Fibroblast of gingiva (primary cell): ENCODE measurements around the gene GRAMD4.
A peak's percentile ranks its signal among the peaks of the same experiment; 100 is the strongest.

ENCODE experiments used
- DNase-seq: peaks from one replicate; pipeline ENCODE4 v3.0.0-alpha.2; 2011; ENCODE audit warnings: low read depth

GRAMD4 gene

GRCh38 chr22:46596819-46597218 is 23.4 kb upstream of the GRAMD4 start:
- no peak for DNase-seq

- no peak for DNase-seq
Observed at GRCh38 chr22:46598224-46598623, 22.0 kb upstream of the GRAMD4 start.

DNA sequence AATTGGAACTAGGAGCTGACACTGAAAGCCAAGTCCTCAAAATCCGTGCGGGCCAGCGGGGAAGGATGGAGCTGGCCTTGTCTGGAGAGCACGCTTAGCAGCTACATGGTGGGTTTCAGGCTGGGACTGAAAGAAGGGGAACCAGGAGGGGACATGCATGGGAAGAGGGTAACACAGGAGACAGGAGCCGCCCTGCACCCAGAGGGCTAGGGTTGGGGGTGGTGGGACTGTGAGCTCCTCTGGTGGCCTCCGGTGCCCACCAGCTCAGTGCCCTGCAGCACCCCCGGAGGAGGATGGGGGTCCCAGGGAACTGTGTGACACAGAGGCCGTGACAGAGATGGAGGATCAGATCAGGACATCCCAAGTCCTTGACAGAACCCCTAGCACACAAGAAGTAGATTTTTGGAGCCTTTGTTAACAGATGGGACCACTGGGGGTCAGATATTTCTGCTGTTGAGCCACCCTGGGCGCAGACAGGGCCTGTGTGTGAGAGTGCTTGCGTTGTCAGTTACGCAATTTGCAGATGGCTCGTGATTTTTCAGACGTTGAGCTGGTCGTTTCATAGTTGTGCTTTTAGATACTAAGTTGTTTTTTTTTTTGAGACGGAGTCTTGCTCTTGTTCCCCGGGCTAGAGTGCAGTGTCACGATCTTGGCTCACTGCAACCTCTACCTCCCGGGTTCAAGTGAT is 21.3 kb upstream of the GRAMD4 start:
- peak; percentile 45 for DNase-seq

DNA sequence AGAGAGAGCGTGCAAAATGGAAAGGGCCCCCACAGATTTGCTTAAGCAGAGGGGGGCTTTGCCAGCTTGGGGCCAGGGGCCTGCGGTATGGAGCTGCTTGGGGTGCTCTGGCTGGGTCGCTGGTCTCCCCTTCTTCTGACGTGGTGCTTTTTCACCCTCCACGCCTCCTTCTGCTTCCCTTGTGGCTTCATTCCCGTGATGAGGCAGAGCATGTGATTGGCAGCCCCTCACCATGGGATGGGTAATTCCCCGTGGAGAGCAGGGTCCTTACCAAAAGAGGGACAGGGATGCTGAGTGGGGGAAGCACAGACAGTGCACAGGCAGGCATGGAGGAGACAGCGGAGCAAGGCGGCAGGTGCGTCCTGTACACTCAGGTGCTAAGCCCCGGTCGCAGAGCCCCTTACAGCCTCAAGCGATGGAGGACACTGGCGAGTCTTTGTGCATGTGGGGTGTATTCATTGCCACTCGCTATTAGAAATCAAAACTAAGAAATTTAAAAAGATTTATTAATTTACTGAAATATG is 19.9 kb upstream of the GRAMD4 start:
- DNase-seq, result no peak

- DNase-seq, result no peak
Observed at GRCh38 chr22:46602025-46602424, 18.2 kb upstream of the GRAMD4 start.

GRCh38 chr22:46604306-46604690 is 15.9 kb upstream of the GRAMD4 start:
- no peak for DNase-seq

DNA sequence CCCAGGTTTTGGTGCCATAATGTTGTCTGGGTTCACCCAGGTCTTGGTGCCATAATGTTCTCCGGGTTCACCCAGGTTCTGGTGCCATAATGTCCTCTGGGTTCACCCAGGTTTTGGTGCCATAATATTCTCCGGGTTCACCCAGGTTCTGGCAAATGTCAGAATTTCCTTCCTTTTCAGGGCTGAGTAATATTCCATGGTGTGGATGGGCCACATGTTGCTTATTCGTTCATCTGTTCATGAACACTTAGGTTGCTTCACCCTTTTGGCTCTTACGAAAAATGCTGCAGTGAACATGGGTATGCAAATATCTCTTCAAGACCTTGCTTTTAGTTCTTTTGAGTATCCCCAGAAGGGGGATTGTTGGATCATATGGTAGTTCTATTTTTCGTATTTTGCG is 15.1 kb upstream of the GRAMD4 start:
- no peak for DNase-seq

DNA sequence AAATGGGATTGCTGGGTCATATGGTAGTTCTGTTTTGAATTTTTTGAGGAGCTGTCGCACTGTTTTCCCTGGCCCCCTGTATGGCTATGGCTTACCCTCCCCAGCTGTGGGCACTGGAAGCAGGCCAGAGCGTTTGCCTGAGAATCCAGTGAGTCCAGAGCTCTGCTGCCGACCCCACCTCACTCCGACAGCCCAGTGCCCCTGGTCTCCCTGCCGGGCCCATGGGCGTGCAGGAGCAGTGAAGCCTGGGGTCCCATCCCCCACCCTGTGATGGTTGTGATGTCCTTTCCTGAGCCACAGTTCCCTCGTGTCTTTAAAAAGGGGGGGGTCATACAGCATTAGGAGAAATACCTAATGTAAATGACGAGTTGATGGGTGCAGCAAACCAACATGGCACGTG is 13.3 kb upstream of the GRAMD4 start:
- no peak for DNase-seq

DNA sequence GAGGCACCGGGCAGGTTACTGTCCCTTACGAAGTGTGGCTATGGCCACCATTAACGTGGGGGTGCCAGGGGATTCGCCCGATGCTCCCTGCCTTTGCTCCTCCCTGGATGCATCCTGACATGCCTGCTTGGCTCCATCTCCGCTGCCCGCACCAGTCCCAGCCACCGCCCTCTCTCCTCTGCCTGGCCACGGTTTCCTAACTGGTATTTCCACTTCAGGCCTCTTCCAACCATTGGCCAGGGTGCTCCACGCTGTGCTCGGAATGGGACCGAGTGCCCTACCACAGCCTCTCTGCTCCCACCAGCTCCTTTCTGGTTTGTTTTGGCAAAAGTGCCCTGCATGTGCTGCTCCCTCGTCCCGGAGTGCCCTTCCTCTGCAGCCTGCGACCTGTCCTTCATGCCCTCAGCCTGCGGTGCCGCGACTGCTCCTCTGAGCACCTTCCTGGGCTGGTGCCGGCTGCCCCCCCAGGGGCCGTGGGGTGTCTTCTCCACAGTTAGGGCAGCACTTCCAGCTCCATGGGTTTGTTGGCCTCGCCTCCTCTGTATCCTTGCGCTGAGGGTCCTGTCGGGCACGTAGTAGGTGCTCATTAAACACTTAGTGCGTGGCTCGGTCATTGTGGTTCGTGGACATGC is 12.6 kb upstream of the GRAMD4 start:
- no peak for DNase-seq

DNA sequence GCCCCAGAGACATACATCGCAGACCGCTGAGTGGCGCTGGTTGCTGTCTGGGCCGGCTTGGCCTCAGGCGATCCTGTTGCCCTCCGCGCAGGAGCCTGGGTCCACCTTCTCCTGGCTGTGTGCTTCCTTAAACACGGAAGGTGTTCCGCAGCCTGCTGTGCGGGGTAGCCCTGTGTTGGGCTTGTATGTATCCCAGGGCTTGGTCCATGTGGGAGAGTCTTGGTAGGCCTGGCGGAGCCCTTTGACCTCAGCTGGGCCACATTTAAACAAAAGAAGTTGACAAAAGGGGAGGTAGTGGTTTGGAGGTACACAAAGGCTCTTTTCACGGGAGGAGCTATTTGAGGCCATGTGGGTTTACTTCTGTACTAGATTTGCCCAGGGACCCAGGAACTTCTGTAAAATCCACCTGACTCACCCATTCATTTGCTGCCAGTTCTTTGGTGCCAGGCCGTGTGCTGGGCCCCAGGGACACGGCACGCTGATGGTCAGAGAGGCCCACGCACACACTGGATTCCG is 11.0 kb upstream of the GRAMD4 start:
- no peak for DNase-seq

- no peak for DNase-seq
Observed at GRCh38 chr22:46609724-46610201, 10.4 kb upstream of the GRAMD4 start.

GRCh38 chr22:46610356-46610755 is 9.8 kb upstream of the GRAMD4 start:
- no peak for DNase-seq

DNA sequence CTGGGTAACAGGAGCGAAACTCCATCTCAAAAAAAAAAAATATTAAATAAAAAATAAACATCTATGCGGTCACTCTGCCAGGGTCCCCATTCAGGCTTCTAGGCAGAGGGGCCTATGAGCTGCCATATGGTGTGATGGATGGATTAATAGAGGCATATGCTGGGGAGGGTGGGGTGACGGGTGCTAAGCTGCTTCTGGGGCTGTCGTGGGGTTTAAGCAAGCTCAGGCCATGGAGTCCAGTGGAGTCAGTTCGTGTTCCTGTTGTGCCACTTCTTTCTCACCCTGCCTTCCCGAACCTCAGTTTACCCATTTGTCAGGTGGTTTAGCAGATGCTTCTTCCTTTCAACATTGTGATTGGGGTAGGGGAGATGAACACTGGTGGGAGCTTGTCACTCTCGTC is 9.0 kb upstream of the GRAMD4 start:
- no peak for DNase-seq

- DNase-seq, result no peak
Observed at GRCh38 chr22:46612341-46612903, 7.8 kb upstream of the GRAMD4 start.

GRCh38 chr22:46612904-46613605 is 7.1 kb upstream of the GRAMD4 start:
- no peak for DNase-seq

DNA sequence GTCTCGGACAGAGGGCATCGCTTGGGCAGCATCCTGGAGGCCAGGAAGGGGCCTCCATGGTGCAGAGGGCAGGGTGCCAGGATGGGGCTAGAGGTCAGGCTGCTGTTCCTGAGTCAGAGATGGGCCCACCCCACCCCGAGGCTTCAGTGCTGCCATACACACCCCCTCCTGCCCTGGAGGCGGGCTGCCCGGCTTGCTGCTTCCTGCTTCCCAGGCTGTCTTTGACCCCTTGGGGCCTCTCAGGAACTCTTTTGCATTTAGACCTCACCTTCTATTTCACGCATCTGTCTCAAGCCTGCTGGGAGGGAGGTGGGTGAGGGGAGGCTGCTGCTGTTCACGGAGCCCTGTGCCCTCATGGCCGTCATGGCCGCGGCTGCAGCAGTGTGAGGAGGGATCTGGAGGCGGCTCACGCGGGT is 6.6 kb upstream of the GRAMD4 start:
- DNase-seq, result no peak

DNA sequence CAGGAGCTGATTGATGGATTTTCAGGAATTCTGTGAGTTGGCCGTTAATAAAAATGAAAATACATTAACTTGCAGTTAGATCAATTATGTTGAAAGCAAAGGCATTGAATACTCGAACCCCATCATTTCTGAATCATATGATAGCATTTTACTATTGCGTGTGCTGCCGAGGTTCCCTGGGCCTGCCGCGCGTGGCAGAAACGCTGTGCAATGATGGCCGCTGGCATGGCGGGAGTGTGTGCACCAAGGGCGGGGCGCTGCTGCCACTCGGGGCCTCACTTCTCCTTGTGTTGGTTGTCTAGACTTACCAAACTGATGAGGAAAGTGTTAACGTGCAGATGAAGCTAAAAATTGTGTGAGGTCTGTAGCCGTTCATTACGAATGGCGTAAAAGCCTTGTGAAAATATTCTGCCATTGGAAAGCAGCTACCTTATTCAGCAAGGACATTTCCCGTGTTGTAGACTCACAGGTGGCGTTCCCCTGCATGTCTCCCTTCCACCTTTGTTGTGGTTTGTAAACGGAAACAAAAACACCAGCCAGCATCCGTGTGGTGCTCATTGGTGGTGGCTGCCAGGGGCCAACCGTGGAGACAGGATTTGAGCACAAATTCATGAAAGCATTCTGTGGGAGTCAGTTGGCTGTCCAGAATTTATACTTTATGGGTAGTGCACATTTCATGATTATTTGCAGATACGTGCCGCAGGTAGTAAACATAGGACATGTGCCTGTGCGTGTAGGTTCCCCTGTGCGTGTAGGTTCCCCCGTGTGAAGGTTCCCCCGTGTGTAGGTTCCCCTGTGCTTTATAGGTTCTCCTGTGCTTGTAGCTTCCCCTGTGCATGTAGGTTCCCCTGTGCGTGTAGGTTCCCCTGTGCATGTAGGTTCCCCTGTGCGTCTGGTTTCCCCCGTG is 5.9 kb upstream of the GRAMD4 start:
- DNase-seq, result no peak

DNA sequence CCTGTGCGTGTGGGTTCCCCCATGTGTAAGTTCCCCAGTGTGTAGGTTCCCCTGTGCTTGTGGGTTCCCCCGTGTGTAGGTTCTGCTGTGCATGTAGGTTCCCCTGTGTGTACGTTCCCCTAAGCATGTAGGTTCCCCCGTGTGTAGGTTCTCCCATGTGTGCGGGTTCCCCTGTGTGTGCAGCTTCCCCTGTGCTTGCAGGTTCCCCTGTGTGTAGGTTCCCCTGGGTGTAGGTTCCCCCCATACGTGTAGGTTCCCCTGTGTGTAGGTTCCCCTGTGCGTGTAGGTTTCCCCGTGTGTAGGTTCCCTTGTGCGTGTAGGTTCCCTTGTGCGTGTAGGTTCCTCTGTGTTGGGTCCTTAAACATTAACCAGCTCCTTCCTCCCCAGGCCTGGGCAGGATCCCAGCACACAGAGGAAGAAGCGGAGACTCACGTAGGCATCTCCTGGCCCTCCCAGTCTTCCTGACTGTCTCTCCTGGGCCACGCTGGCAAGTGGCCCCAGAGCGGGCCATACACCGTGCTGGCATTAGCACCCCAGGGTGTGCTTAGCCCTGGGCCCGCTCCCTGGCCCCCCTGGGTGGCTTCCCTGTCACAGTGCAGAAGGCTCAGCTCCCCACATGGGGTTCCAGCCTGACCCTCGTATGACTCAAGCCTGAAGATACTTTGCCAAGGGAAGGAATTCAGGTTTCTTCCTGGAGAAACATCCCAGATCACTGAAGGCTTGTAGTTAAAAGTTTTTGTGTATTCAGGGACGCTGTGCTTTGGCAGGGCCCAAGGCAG is 2.8 kb upstream of the GRAMD4 start:
- DNase-seq, result no peak

GRCh38 chr22:46617986-46618647 is 2.1 kb upstream of the GRAMD4 start:
- DNase-seq, result no peak

DNA sequence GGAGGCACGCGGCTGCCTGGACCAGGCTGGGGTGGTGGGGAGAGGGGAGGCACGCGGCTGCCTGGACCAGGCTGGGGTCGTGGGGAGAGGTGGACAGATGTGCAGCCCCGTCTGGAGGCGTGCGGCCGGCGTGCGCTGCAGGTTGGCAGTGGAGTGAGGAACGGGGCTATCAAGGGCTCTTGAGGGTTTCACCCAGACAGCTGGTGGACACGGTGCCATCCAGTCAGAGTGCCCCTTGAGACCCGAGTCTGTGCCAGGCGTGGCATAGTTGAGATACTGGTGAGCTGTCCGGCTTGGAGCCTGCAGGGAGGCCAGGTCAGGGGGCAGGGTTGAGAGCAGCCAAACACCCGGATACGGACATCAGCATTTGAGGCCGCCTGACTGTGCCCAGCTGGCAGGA is 1.5 kb upstream of the GRAMD4 start:
- DNase-seq, result no peak
